IMR-90 (cell line): ENCODE measurements around the gene HOXA7. TPM values are rescaled to one million over a fixed set of nuclear protein-coding genes. Genes with fewer than 3 reads are reported as not detected.

Experiments used
- ATAC-seq: fragments of 200-7000 bp; cut with Tn5 transposase; 2 replicates; pipeline ENCODE4 v1.9.1; 2020; ENCODE audit warnings: low read depth, mild to moderate bottlenecking, moderate library complexity
- Bru-seq: library from RNA; stranded (reverse); fragments of 400-500 nt; gene quantifications from one replicate; lab custom pipeline; 2021; lab: Mats Ljungman, UMichigan
- BruChase-seq, 2 experiments: library from RNA; stranded (reverse); fragments of 400-500 nt; gene quantifications; one replicate each; lab custom pipeline; 2021; lab: Mats Ljungman, UMichigan
- BruUV-seq: library from RNA; stranded (reverse); fragments of 400-500 nt; replicated peaks from 2 replicates; lab custom pipeline; 2021; lab: Mats Ljungman, UMichigan
- CTCF ChIA-PET: fragments of 300-600 bp; formaldehyde crosslinking; extraction: SDS; loops from one replicate; lab custom pipeline; 2021; ENCODE audit warnings: antibody characterized with exemption; lab: Yijun Ruan, JAX
- POLR2A ChIA-PET: fragments of 300-600 bp; sonication (Branson Sonifier 250); formaldehyde crosslinking; loops from one replicate; lab custom pipeline; 2022; ENCODE audit warnings: antibody characterized with exemption; ENCODE audit not compliant: unreplicated experiment; lab: Charles Lee
- DNase-seq: peaks from one replicate; pipeline ENCODE4 v3.0.0; 2013
- H2AFZ ChIP-seq: replicated peaks from 2 replicates; pipeline ENCODE3; 2013; ENCODE audit warnings: low read length, mild to moderate bottlenecking; ENCODE audit not compliant: poor library complexity
- H2AK5ac ChIP-seq: 2 replicates; pipeline ENCODE4 v1.6.1; 2013; ENCODE audit warnings: low read depth, low read length, inconsistent platforms
- H2AK9ac ChIP-seq: replicated peaks from 2 replicates; pipeline ENCODE3; 2013; ENCODE audit warnings: mild to moderate bottlenecking, low read depth, low read length, moderate library complexity; ENCODE audit not compliant: poor library complexity
- H2BK120ac ChIP-seq: 2 replicates; pipeline ENCODE4 v1.6.1; 2013; ENCODE audit warnings: low read depth, low read length, inconsistent platforms
- H2BK15ac ChIP-seq: 3 replicates; pipeline ENCODE4 v1.6.1; 2013; ENCODE audit warnings: low read depth, low read length, inconsistent platforms
- H2BK20ac ChIP-seq: 2 replicates; pipeline ENCODE4 v1.6.1; 2013; ENCODE audit warnings: low read depth, mild to moderate bottlenecking, inconsistent platforms, low read length, moderate library complexity
- H2BK5ac ChIP-seq: 2 replicates; pipeline ENCODE4 v1.6.1; 2013; ENCODE audit warnings: mild to moderate bottlenecking, low read depth, low read length, inconsistent platforms; ENCODE audit not compliant: poor library complexity, severe bottlenecking
- H3K14ac ChIP-seq: replicated peaks from 2 replicates; pipeline ENCODE4 v1.6.1; 2013; ENCODE audit warnings: low read depth, low read length, inconsistent platforms
- H3K18ac ChIP-seq: 2 replicates; pipeline ENCODE4 v1.6.1; 2013; ENCODE audit warnings: low read depth, low read length, control low read depth
- H3K23ac ChIP-seq: 2 replicates; pipeline ENCODE4 v1.6.1; 2013; ENCODE audit warnings: low read depth, low read length, inconsistent platforms
- H3K27ac ChIP-seq: 2 replicates; pipeline ENCODE4 v1.5.1; 2013; ENCODE audit warnings: mild to moderate bottlenecking, control low read depth, low read length; ENCODE audit not compliant: insufficient read depth
- H3K27me3 ChIP-seq: 2 replicates; pipeline ENCODE4 v1.6.1; 2013; ENCODE audit warnings: low read length; ENCODE audit not compliant: control insufficient read depth, insufficient read depth
- H3K36me3 ChIP-seq: 2 replicates; pipeline ENCODE4 v1.6.1; 2013; ENCODE audit warnings: low read length, mixed read lengths; ENCODE audit not compliant: control insufficient read depth, insufficient read depth
- H3K4ac ChIP-seq: 2 replicates; pipeline ENCODE4 v1.6.1; 2013; ENCODE audit warnings: low read depth, low read length, inconsistent platforms
- H3K4me1 ChIP-seq: 2 replicates; pipeline ENCODE4 v1.6.1; 2013; ENCODE audit warnings: low read length, mixed read lengths; ENCODE audit not compliant: control insufficient read depth, insufficient read depth
- H3K4me2 ChIP-seq: 2 replicates; pipeline ENCODE4 v1.6.1; 2013; ENCODE audit warnings: low read depth, mild to moderate bottlenecking, control low read depth, low read length, moderate library complexity
- H3K4me3 ChIP-seq: 2 replicates; pipeline ENCODE4 v1.5.1; 2013; ENCODE audit warnings: low read depth, mild to moderate bottlenecking, control low read depth, low read length, moderate library complexity; ENCODE audit not compliant: insufficient read depth
- H3K56ac ChIP-seq: 2 replicates; pipeline ENCODE4 v1.6.1; 2013; ENCODE audit warnings: low read length, inconsistent platforms; ENCODE audit not compliant: insufficient read depth; ENCODE audit errors: extremely low read depth
- H3K79me1 ChIP-seq, 2 experiments: 2 replicates each; pipeline ENCODE4 v1.6.1; 2013; ENCODE audit warnings: low read length in 2 of 2, inconsistent platforms in 1 of 2, low read depth in 1 of 2
- H3K9ac ChIP-seq: 2 replicates; pipeline ENCODE4 v1.6.1; 2013; ENCODE audit warnings: low read depth, low read length, control low read depth
- H3K9me1 ChIP-seq: 2 replicates; pipeline ENCODE4 v1.6.1; 2013; ENCODE audit warnings: low read length, inconsistent platforms; ENCODE audit not compliant: insufficient read depth
- H3K9me3 ChIP-seq: 2 replicates; pipeline ENCODE4 v1.6.1; 2013; ENCODE audit warnings: low read length; ENCODE audit not compliant: control insufficient read depth, insufficient read depth
- H4K20me1 ChIP-seq: 2 replicates; pipeline ENCODE4 v1.6.1; 2013; ENCODE audit warnings: low read length, inconsistent platforms; ENCODE audit not compliant: insufficient read depth
- H4K5ac ChIP-seq: 2 replicates; pipeline ENCODE4 v1.6.1; 2013; ENCODE audit warnings: mild to moderate bottlenecking, low read depth, low read length, control low read depth
- H4K8ac ChIP-seq, 2 experiments: 2 replicates each; pipeline ENCODE4 v1.6.1; 2013; ENCODE audit warnings: low read depth in 2 of 2, low read length in 2 of 2, control low read depth in 1 of 2, inconsistent platforms in 1 of 2
- H4K91ac ChIP-seq: 2 replicates; pipeline ENCODE4 v1.6.1; 2013; ENCODE audit warnings: low read depth, low read length, inconsistent platforms; ENCODE audit not compliant: insufficient read depth
- BHLHE40 ChIP-seq: fragments of 150-350 bp; IDR thresholded peaks from 2 replicates; pipeline ENCODE4 v1.6.1; 2016; ENCODE audit warnings: mild to moderate bottlenecking, low read depth, low read length
- CEBPB ChIP-seq: IDR thresholded peaks from 2 replicates; pipeline ENCODE4 v1.6.1; 2012; ENCODE audit warnings: low read depth, low read length, improper control_type of control experiment
- CHD1 ChIP-seq: IDR thresholded peaks from 2 replicates; pipeline ENCODE4 v1.6.1; 2012; ENCODE audit warnings: low read depth, low read length, improper control_type of control experiment
- FOS ChIP-seq: fragments of 150-350 bp; IDR thresholded peaks from 2 replicates; pipeline ENCODE4 v1.6.1; 2016; ENCODE audit warnings: low read depth, low read length
- MAZ ChIP-seq: IDR thresholded peaks from 2 replicates; pipeline ENCODE4 v1.6.1; 2012; ENCODE audit warnings: low read depth, mild to moderate bottlenecking, low read length, improper control_type of control experiment, moderate library complexity, borderline replicate concordance
- MXI1 ChIP-seq: IDR thresholded peaks from 2 replicates; pipeline ENCODE4 v1.6.1; 2012; ENCODE audit warnings: low read depth, mild to moderate bottlenecking, low read length, moderate library complexity, borderline replicate concordance
- NFE2L2 ChIP-seq: fragments of 150-350 bp; IDR thresholded peaks from 2 replicates; pipeline ENCODE4 v1.6.1; 2016; ENCODE audit warnings: low read depth, mild to moderate bottlenecking, low read length
- POLR2A ChIP-seq: IDR thresholded peaks from 2 replicates; pipeline ENCODE4 v1.6.1; 2012; ENCODE audit warnings: mild to moderate bottlenecking, low read depth, low read length
- RAD21 ChIP-seq: IDR thresholded peaks from 2 replicates; pipeline ENCODE4 v1.6.1; 2012; ENCODE audit warnings: low read length, improper control_type of control experiment
- RCOR1 ChIP-seq: IDR thresholded peaks from 2 replicates; pipeline ENCODE4 v1.6.1; 2012; ENCODE audit warnings: mild to moderate bottlenecking, low read length, improper control_type of control experiment; ENCODE audit not compliant: insufficient replicate concordance
- WGBS, 2 experiments: methylation state at CpG; one replicate each; pipeline versions ENCODE4 v1.1.5 to v1.1.7; 2013; ENCODE audit warnings: missing lambda C conversion rate in 2 of 2; ENCODE audit not compliant: insufficient read length in 1 of 2; ENCODE audit errors: extremely low coverage in 2 of 2; 5-methylcytosine and 5-hydroxymethylcytosine counted together
- dilution Hi-C: fragments of 300-500 bp; cut with HindIII; formaldehyde crosslinking; loops from one replicate; pipeline ENCODE4 v1.14.3; 2018; ENCODE audit warnings: low sequenced_read_pairs; ENCODE audit not compliant: unreplicated experiment
- in situ Hi-C: fragments of 300-500 bp; cut with MboI; formaldehyde crosslinking; loops from 3 replicates; pipeline ENCODE4 v1.14.3; 2019; ENCODE audit warnings: low sequenced_read_pairs, inconsistent platforms, mixed read lengths
- intact Hi-C: fragments of 100-400 bp; cut with micrococcal nuclease; formaldehyde crosslinking; loops from 2 replicates; pipeline ENCODE4 v1.10.0; 2022
- long read RNA-seq: library from polyadenylated mRNA; unstranded; transcript quantifications from one replicate; pipeline ENCODE4 v2.0.0, GENCODE V29; 2021; ENCODE audit not compliant: unreplicated experiment
- polyA plus RNA-seq, 3 experiments: library from polyadenylated mRNA; depleted of rRNA; stranded (reverse); fragments of >200 nt; gene quantifications; 2 replicates each; pipeline ENCODE4 v1.2.3, GENCODE V29; 2012; ENCODE audit warnings: low replicate concordance in 1 of 3
- total RNA-seq: library from RNA; depleted of rRNA; stranded (reverse); fragments of >200 nt; gene quantifications from 2 replicates; pipeline ENCODE4 v1.2.3, GENCODE V29; 2012; rRNA removed
- TF ChIP-seq, protein P1 (sequence below): fragments of 150-350 bp; IDR thresholded peaks from 2 replicates; pipeline ENCODE4 v1.6.1; 2016; ENCODE audit warnings: low read depth, mild to moderate bottlenecking, low read length, moderate library complexity, borderline replicate concordance
- TF ChIP-seq, protein P2 (sequence below): fragments of 150-350 bp; IDR thresholded peaks from 2 replicates; pipeline ENCODE4 v1.6.1; 2017; ENCODE audit warnings: mild to moderate bottlenecking, antibody characterized with exemption, low read length, low read depth
- TF ChIP-seq, protein P3 (sequence below): conservative IDR thresholded peaks from 2 replicates; pipeline ENCODE4 v1.5.1; 2012; ENCODE audit warnings: mild to moderate bottlenecking, low read depth, low read length, improper control_type of control experiment

The HOXA7 gene
- under 0.01 and 0.18 TPM in 2 replicates for total RNA-seq
- polyA plus RNA-seq (2012; rRNA removed) = 1.7 TPM in 2 replicates
- polyA plus RNA-seq (2012; cell fraction: cytosol; rRNA removed) = 2.0 and 2.2 TPM in 2 replicates
- 0.51 and 0.71 TPM in 2 replicates for polyA plus RNA-seq (2012; cell fraction: nucleus; rRNA removed; ENCODE audit: low replicate concordance)
- Bru-seq, nascent RNA = percentile 31 among the genes with signal in this experiment
- BruChase-seq, experiment 1, labeled RNA remaining after a 6-hour chase = percentile 47 among the genes with signal in this experiment
- percentile 46 among the genes with signal in this experiment for BruChase-seq, experiment 2, labeled RNA remaining after a 2-hour chase
- long read RNA-seq, transcript HOXA7-201 (2 exons, 2,018 nt) = major isoform, 5 of 5 reads
- long read RNA-seq, partial matches to known transcripts = 0 of 5 reads
- long read RNA-seq, other reads (novel, unspliced or antisense) = 0 of 5 reads

DNA sequence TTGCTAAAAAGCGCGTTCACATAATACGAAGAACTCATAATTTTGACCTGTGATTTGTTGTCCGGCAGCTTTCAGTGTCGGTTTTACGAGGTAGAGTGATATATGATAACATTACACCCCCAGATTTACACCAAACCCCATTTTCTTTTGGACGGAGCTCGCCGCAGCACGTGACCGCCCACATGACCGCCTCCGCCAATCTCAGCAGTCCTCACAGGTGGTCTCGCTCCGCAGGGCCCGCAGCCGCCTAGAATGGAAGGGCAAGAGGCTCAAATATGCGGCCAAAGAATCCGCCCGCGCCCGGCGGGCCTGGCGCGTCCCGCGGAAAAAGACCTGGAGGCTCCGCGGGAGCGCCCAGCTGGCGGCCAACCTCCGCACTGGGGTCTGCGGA, at the start of gene HOXA7:
HOXA7 (minus strand) TSS at position 168 of the 391 bp plus-strand sequence; CDS start at position 38, 130 bp downstream.
- Histone ChIP-seq H3K4me3 (peak within 1 kb of the TSS; percentile 69), H4K5ac (no peak within 1 kb of the TSS; the same call in 1 of the 2 replicates), H3K4me1 (peaks cover 6% of the 10 kb centered on the region; the same call in 1 of the 2 replicates), H2BK5ac (no peak within 1 kb of the TSS), H3K18ac (no peak within 1 kb of the TSS), H3K56ac (peak within 1 kb of the TSS; percentile 38; the same call in 1 of the 2 replicates), H3K23ac (peak within 1 kb of the TSS; percentile 72), H3K9ac (peak within 1 kb of the TSS; percentile 44; the same call in 1 of the 2 replicates), H4K8ac (peak within 1 kb of the TSS; percentile 80 to 90), H2AFZ (peak within 1 kb of the TSS; percentile 90), H3K4ac (peak within 1 kb of the TSS; percentile 59), H4K20me1 (no peaks in the 10 kb centered on the region), H3K27me3 (no peaks in the 10 kb centered on the region; the same call in 1 of the 2 replicates), H4K91ac (no peak within 1 kb of the TSS; the same call in 1 of the 2 replicates), H3K4me2 (peak within 1 kb of the TSS; percentile 88), H3K36me3 (no peaks in the 10 kb centered on the region), H3K27ac (peak within 1 kb of the TSS; percentile 34), H3K79me1 (0 out of 4 replicates have a peak, but pooled peaks cover 0 to 4% of the 10 kb centered on the region in 2 experiments), H3K14ac (peak within 1 kb of the TSS; percentile 44; the same call in 1 of the 2 replicates), H2BK120ac (no peak within 1 kb of the TSS), H2AK5ac (no peak within 1 kb of the TSS), H2BK15ac (no peak within 1 kb of the TSS), H3K9me3 (no peaks in the 10 kb centered on the region), H2BK20ac (no peak within 1 kb of the TSS), H2AK9ac (peak within 1 kb of the TSS; percentile 80), H3K9me1 (peaks cover 3% of the 10 kb centered on the region; the same call in 1 of the 2 replicates)
- 2% methylated on average over 7 of the region's 33 CpGs; no CpG with 5 or more reads in 1 of the 2 experiments for WGBS, 2 experiments
- DNase-seq = peak; percentile 63
- intact Hi-C loops = no loop called here
- dilution Hi-C loops = no loop called here
- ChIA-PET POLR2A (no interaction called here), CTCF (interaction anchor here (0.7 to 1.3 kb wide), 4 partner anchors 23 to 967 kb away, joined by 3 to 4 read pairs (median 3); no protein-coding TSS in a partner anchor)
- in situ Hi-C loops = loop anchor here (5.0 kb wide), 2 partner anchors 789 to 1304 kb away; no protein-coding TSS in a partner anchor
- peak; percentile 53 for ATAC-seq
- no TSS peak for BruUV-seq
- TF ChIP-seq RCOR1 (no peak), POLR2A (no peak), MAZ (no peak), BHLHE40 (peak; percentile 60), NFE2L2 (no peak), CHD1 (no peak), CEBPB (no peak), FOS (peak; percentile 96), MXI1 (no peak), RAD21 (no peak)
- TF ChIP-seq, protein P1, sequence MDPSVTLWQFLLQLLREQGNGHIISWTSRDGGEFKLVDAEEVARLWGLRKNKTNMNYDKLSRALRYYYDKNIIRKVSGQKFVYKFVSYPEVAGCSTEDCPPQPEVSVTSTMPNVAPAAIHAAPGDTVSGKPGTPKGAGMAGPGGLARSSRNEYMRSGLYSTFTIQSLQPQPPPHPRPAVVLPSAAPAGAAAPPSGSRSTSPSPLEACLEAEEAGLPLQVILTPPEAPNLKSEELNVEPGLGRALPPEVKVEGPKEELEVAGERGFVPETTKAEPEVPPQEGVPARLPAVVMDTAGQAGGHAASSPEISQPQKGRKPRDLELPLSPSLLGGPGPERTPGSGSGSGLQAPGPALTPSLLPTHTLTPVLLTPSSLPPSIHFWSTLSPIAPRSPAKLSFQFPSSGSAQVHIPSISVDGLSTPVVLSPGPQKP = no peak
- TF ChIP-seq, protein P2, sequence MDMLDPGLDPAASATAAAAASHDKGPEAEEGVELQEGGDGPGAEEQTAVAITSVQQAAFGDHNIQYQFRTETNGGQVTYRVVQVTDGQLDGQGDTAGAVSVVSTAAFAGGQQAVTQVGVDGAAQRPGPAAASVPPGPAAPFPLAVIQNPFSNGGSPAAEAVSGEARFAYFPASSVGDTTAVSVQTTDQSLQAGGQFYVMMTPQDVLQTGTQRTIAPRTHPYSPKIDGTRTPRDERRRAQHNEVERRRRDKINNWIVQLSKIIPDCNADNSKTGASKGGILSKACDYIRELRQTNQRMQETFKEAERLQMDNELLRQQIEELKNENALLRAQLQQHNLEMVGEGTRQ = peak; percentile 100
- TF ChIP-seq, protein P3, sequence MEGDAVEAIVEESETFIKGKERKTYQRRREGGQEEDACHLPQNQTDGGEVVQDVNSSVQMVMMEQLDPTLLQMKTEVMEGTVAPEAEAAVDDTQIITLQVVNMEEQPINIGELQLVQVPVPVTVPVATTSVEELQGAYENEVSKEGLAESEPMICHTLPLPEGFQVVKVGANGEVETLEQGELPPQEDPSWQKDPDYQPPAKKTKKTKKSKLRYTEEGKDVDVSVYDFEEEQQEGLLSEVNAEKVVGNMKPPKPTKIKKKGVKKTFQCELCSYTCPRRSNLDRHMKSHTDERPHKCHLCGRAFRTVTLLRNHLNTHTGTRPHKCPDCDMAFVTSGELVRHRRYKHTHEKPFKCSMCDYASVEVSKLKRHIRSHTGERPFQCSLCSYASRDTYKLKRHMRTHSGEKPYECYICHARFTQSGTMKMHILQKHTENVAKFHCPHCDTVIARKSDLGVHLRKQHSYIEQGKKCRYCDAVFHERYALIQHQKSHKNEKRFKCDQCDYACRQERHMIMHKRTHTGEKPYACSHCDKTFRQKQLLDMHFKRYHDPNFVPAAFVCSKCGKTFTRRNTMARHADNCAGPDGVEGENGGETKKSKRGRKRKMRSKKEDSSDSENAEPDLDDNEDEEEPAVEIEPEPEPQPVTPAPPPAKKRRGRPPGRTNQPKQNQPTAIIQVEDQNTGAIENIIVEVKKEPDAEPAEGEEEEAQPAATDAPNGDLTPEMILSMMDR = no peak
